Fibroblast of mammary gland (primary cell): ENCODE data around the gene EGFL7.

ENCODE experiments used
- DNase-seq: peaks from one replicate; pipeline ENCODE4 v3.0.0-alpha.2; 2010; ENCODE audit warnings: low read depth
- H3K4me3 ChIP-seq: 2 replicates; pipeline ENCODE4 v1.5.1; 2011; ENCODE audit warnings: low read depth, mild to moderate bottlenecking, low read length, moderate library complexity; ENCODE audit not compliant: control insufficient read depth
- TF ChIP-seq, protein P1 (sequence below): conservative IDR thresholded peaks from 2 replicates; pipeline ENCODE4 v1.5.1; 2011; ENCODE audit warnings: low read depth, low read length, inconsistent platforms; ENCODE audit not compliant: control insufficient read depth, insufficient read depth

EGFL7 gene

DNA sequence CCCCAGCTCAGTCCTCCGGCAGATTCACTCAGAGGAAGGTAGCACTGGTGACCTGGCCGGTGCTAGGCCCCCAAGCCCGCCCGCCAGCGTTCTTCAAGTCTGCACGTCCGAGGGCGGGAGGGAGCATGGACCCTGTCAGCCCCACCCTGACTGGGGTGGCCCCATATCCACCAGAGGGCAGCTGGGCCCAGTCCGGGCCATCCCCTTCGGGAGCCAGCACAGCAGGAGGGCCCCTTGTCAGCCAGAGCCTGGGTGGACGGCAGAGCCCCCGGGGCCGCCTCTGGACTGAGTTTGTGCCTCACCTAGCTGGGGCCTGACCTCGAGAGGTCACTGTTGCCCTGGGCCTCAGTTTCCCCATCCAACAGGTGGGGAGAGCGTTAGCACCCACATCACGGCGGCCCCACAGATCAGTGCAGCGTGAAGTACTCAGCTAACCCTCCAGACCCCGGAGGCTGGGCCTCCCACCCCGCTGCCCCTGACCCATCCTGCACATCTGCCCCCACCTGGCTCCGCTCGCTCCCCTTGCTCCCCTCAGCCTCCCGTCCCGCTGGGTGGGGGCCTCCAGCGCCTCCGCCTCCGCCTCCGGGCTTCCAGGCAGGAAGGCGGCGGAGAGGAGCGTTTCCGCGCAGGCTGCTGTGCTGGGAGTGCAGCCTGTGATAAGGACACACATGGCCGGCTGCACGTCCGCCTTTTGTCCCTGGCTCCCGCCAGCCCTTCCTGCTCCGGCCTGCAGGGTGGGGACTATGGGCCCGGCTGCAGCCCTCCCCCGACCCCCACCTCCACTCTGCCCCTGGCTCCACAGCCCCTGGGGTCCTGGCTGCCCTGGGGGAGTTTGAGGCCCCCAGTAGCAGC, 16.6 kb upstream of the EGFL7 start:
- H3K4me3 ChIP-seq, result no peak overlapping the region
- TF ChIP-seq, protein P1, sequence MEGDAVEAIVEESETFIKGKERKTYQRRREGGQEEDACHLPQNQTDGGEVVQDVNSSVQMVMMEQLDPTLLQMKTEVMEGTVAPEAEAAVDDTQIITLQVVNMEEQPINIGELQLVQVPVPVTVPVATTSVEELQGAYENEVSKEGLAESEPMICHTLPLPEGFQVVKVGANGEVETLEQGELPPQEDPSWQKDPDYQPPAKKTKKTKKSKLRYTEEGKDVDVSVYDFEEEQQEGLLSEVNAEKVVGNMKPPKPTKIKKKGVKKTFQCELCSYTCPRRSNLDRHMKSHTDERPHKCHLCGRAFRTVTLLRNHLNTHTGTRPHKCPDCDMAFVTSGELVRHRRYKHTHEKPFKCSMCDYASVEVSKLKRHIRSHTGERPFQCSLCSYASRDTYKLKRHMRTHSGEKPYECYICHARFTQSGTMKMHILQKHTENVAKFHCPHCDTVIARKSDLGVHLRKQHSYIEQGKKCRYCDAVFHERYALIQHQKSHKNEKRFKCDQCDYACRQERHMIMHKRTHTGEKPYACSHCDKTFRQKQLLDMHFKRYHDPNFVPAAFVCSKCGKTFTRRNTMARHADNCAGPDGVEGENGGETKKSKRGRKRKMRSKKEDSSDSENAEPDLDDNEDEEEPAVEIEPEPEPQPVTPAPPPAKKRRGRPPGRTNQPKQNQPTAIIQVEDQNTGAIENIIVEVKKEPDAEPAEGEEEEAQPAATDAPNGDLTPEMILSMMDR, result no peak
- DNase-seq, result no peak

DNA sequence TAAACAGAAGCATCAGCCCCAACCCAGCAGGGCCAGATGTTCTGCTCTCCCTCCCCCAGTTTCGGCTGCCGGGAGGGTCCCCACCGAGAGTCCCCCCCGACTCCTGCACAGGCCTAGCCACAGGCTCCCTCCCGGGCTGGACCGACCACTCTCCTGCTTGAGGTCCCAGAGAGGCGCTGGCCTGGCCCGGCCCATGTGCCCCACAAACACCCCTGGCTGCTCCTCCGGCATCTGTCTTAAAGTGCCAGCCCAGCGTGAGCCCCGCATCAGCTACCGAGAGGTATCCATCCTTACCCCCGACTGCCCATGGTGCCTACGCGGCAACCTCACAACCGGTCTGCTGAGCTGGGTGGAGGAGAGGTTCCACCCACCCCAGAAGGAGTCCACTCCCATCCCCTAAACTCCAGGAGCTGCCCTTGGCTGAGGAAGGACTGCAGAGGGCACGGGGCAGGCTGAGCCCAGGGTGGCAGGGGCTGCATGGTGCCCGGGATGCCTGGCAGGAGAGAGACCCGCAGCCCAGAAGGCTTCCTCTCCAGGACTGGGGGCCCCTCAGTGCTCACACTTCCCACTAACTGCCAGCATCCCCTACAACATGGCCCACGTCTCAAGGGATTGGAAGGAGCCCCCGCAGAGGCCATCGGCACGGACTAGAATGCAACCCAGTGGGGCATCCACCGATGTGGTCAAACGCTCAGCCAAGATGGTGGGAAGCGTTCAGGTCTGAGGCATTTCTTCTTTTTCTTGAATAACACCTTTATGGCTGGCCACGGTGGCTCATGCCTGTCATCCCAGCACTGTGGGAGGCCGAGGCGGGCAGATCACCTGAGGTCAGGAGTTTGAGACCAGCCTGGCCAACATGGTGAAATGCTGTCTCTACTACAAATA, 15.6 kb upstream of the EGFL7 start:
- H3K4me3 ChIP-seq, result no peak overlapping the region
- no peak for DNase-seq

DNA sequence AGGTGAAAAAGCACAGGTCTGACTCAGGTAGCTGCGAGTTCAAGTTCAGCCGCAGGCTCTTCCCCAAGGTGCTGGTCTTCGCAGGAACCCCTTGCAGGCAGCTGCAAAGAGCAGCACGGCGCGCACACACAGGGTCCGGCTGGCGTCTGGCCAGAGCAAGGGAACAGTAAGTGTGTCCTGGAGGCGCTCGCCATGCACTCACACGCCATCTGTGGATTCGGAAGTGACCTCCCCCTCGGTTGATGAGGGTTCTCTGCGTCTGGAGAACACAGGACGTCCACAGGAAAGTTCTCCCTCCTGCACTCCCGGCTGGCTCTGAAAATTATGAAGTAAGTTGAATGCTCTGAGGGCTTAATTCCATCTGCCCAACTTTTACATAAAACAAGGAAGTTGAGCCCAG, 14.0 kb upstream of the EGFL7 start:
- TF ChIP-seq, protein P1, result no peak
- no peak overlapping the region for H3K4me3 ChIP-seq
- DNase-seq, result no peak

More for the DNA sequence above, 15.6 kb upstream of the EGFL7 start:
- TF ChIP-seq, protein P1, result no peak

DNA sequence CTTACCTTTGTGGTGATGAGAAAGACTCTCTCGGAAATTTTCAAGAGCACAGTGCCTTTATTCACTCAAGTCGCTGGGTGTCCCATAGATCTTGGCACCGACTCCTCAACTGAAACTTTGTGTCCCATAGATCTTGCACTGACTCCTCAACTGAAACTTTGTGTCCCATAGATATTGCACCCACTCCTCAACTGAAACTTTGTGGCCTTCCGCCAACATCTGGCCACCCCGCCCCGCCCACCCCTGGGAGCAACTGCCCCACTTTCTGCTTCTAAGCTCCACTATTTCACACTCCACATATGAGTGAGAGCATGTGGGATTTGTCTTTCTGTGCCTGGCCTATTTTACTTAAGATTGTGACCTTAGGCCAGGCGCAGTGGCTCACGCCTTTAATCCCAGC, 12.7 kb upstream of the EGFL7 start:
- H3K4me3 ChIP-seq, result no peak overlapping the region
- TF ChIP-seq, protein P1, result no peak
- DNase-seq, result no peak

DNA sequence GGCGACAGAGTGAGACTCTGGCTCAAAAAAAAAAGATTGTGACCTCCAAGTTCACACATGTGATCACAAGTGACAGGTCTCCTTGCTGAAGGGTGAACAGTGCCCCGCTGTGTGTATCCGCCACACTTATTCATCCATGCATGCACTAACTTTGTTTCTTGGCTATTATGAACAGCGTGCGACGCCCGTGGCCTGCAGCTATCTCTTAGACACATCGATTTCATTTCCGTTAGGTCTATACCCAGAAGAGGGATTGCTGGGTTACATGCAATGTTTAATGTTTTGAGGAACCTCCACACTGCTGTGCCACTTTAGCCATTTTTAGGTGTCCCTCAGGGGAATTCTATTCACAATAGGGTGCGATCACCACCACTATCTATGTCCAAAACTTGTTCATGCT, 12.1 kb upstream of the EGFL7 start:
- H3K4me3 ChIP-seq, result no peak overlapping the region
- TF ChIP-seq, protein P1, result no peak
- no peak for DNase-seq

DNA sequence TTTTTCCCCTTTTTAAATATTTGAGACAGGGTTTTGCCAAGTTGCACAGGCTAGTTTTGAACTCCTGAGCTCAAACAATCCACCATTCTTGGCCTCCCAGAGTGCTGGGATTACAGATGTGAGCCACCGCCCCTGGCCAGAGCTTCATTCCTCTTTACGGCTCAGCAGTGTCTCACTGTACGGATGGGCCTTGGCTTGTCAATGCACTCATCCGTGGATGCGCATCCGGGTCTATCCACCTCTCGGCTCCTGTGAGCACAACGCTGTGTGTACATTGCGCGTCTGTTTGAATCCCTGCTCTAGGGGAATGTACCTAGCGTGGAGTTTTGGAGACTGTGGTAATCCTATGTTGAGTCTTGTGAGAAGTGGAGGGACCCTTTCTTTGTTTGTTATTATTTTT, 10.9 kb upstream of the EGFL7 start:
- TF ChIP-seq, protein P1, result no peak
- DNase-seq, result no peak
- H3K4me3 ChIP-seq, result no peak overlapping the region
